IPS-18c (cell line): Measurements from ENCODE around the gene ROBO2.

Experiments used
- H3K4me3 ChIP-seq: 2 replicates; pipeline ENCODE4 v1.7.0; 2013; ENCODE audit warnings: low read depth, mild to moderate bottlenecking, low read length, moderate library complexity; ENCODE audit not compliant: insufficient read depth
- H3K9me3 ChIP-seq: one replicate; pipeline ENCODE4 v1.6.1; 2013; ENCODE audit warnings: mild to moderate bottlenecking, low read length, moderate library complexity; ENCODE audit not compliant: control insufficient read depth, insufficient read depth

ROBO2 gene

GRCh38 chr3:77655396-77655795 is 615.5 kb downstream of the ROBO2 start:
- Histone ChIP-seq H3K9me3 (no peaks in the 10 kb centered on the region), H3K4me3 (no peak overlapping the region)

DNA sequence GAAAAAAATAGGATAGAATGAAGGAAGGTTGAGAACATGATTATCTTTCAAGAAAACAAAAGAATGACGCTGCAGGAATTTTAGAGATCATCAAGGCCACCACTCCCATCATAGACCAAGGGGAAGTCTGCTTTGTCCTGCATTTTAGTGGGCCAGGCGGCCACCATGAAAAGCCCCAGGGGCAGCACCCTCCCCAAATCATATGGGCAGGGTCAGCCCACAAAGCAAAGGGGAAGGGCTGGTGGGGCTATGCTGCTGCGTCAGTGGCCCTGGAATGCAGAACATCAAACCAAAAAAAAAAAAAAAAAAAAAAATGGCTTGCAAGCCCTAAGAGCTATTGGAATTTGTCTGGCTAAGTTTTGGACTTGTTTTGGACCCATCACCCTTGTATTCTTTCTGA is 620.8 kb downstream of the ROBO2 start:
- Histone ChIP-seq H3K9me3 (no peaks in the 10 kb centered on the region), H3K4me3 (no peak overlapping the region)

DNA sequence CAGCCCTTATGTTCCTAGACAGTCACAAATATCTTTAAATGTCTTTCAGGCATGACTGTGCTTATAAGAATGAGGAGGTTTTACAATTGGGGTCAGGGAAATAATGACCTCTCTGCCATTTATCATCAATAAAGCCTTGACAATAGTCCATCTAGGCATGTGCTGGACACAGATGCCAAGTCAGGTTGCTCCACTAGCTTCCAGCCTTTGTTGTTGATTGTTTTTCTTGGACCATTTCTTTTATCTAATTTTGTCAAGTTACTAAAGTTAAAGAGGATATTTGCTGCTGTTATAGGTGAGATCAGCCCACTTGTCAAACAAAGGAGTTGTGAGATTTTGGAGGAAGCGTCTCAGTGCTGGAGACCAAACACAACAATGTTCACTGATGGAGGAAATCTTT is 628.0 kb downstream of the ROBO2 start:
- Histone ChIP-seq H3K4me3 (no peak overlapping the region), H3K9me3 (no peaks in the 10 kb centered on the region)

GRCh38 chr3:77668376-77668775 is 628.5 kb downstream of the ROBO2 start:
- no peaks in the 10 kb centered on the region for H3K9me3 ChIP-seq
- no peak overlapping the region for H3K4me3 ChIP-seq

GRCh38 chr3:77672016-77672415 is 632.1 kb downstream of the ROBO2 start:
- Histone ChIP-seq H3K4me3 (no peak overlapping the region), H3K9me3 (peaks cover 2% of the 10 kb centered on the region)

GRCh38 chr3:77682162-77682561 is 642.3 kb downstream of the ROBO2 start:
- no peak overlapping the region for H3K4me3 ChIP-seq
- peaks cover 9% of the 10 kb centered on the region for H3K9me3 ChIP-seq

DNA sequence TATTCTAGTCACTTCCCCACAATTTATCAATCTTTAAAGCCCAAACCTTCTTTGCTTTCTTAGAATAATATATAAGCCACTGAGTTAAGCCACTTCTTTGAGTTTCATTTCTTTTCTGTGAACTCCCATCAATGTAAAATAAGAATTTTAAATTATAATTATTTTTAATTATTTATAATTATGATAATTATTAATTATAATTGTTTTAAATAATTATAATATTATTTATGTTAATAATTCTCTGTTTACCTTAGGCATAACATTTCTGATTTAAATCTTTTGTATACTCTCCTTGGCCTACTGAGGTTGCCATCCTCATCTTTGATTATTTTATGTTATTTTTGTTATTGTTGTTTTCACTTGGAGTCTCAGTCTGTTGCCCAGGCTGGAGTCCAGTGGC is 644.2 kb downstream of the ROBO2 start:
- no peak overlapping the region for H3K4me3 ChIP-seq
- H3K9me3 ChIP-seq, result peaks cover 9% of the 10 kb centered on the region

- no peak overlapping the region for H3K4me3 ChIP-seq
- peaks cover 9% of the 10 kb centered on the region for H3K9me3 ChIP-seq
Observed at GRCh38 chr3:77685713-77686112, 645.8 kb downstream of the ROBO2 start.

- H3K4me3 ChIP-seq, result no peak overlapping the region
- peaks cover 6% of the 10 kb centered on the region for H3K9me3 ChIP-seq
Observed at GRCh38 chr3:77686560-77686959, 646.7 kb downstream of the ROBO2 start.

DNA sequence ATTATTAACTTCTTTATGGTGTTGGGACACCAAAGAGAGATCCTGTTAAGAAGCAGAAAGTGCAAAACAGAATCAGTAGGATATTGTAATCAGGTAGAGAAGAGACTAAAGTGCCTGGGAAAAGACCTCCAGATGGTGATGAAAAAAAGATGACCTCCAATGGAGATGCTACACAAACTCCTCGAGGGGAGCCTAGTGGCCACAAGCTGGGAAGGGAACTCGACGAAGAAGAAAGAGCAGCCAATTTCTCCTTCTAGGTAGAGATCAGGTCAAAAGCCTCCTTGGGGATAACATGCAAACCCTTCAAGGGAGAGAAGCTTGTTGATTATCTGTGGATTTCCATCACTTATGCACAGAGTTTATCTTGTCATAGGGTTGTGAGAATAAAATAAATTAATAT is 647.6 kb downstream of the ROBO2 start:
- Histone ChIP-seq H3K9me3 (no peaks in the 10 kb centered on the region), H3K4me3 (no peak overlapping the region)

GRCh38 chr3:77690284-77690845 is 650.5 kb downstream of the ROBO2 start:
- no peak overlapping the region for H3K4me3 ChIP-seq
- no peaks in the 10 kb centered on the region for H3K9me3 ChIP-seq

- Histone ChIP-seq H3K9me3 (no peaks in the 10 kb centered on the region), H3K4me3 (no peak overlapping the region)
Observed at GRCh38 chr3:77693147-77693546, 653.2 kb downstream of the ROBO2 start.

DNA sequence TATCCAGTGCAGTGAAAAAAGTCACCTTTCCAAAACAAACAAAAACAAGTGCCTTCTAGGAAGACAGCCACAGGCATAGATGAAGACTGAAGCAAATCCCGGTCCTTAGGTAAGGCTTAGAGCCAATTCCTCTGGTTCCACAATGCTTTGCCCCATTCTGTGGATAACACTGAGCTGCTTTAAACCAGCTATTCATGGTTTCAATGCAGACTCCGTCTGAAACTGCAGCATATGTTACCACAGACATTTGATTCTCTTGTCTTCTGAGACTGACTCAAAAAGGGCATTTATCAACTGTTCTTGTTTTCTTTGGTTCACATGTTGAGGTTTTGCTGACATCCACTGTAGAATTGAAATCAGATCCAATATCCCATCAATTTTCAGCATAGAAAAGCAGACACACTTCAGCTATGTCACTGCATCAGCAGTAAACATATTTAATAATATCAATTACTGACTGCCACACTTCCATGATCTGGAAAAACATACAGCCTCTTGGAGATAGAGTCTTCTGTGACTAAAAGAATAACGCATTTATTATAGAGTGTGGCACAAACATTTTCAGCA is 659.3 kb downstream of the ROBO2 start:
- Histone ChIP-seq H3K4me3 (no peak overlapping the region), H3K9me3 (no peaks in the 10 kb centered on the region)
